ENCODE data around the gene CANT1. TPM values are rescaled to one million over a fixed set of nuclear protein-coding genes. Genes with fewer than 3 reads are reported as not detected.

CANT1 gene
- total RNA-seq, 1 donor from 2014 or later = 72.1 TPM

DNA sequence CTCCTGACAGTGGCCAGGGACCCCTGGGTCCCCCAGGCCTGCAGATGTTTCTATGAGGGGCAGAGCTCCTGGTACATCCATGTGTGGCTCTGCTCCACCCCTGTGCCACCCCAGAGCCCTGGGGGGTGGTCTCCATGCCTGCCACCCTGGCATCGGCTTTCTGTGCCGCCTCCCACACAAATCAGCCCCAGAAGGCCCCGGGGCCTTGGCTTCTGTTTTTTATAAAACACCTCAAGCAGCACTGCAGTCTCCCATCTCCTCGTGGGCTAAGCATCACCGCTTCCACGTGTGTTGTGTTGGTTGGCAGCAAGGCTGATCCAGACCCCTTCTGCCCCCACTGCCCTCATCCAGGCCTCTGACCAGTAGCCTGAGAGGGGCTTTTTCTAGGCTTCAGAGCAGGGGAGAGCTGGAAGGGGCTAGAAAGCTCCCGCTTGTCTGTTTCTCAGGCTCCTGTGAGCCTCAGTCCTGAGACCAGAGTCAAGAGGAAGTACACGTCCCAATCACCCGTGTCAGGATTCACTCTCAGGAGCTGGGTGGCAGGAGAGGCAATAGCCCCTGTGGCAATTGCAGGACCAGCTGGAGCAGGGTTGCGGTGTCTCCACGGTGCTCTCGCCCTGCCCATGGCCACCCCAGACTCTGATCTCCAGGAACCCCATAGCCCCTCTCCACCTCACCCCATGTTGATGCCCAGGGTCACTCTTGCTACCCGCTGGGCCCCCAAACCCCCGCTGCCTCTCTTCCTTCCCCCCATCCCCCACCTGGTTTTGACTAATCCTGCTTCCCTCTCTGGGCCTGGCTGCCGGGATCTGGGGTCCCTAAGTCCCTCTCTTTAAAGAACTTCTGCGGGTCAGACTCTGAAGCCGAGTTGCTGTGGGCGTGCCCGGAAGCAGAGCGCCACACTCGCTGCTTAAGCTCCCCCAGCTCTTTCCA is 39.5 kb upstream of the CANT1 start:
- Histone ChIP-seq H3K36me3 (ENCODE audit: insufficient read depth, low read length) (no peaks in the 10 kb centered on the region), H4K20me1 (ENCODE audit: insufficient read depth, low read length) (no peaks in the 10 kb centered on the region), H3K4me1 (ENCODE audit: insufficient read depth, low read length) (peaks cover 6% of the 10 kb centered on the region), H3K4me3 (ENCODE audit: insufficient read depth, low read depth, low read length) (no peak overlapping the region), H3K9me3 (ENCODE audit: insufficient read depth, low read depth, low read length) (no peaks in the 10 kb centered on the region), H3K27me3 (ENCODE audit: insufficient read depth, low read length) (peaks cover 2% of the 10 kb centered on the region), H3K4me2 (ENCODE audit: low read length) (no peak overlapping the region), H3K9ac (ENCODE audit: low read length) (no peak overlapping the region), H3K27ac (ENCODE audit: low read depth, low read length) (no peak overlapping the region), H3K79me2 (ENCODE audit: insufficient read depth, low read length) (no peaks in the 10 kb centered on the region), H2AFZ (ENCODE audit: low read depth, low read length) (no peak overlapping the region)
- DNase-seq (ENCODE audit: low read depth) (no peak), FAIRE-seq (no peak)
- Mint-ChIP-seq H3K9me3 (ENCODE audit: unreplicated experiment) (peaks cover 3% of the 10 kb centered on the region), H3K27ac (ENCODE audit: unreplicated experiment) (no peak overlapping the region), H3K4me1 (ENCODE audit: low read depth, unreplicated experiment) (peaks cover 12% of the 10 kb centered on the region), H3K4me3 (ENCODE audit: unreplicated experiment) (peak overlapping the region; percentile 50), H3K27me3 (ENCODE audit: low read depth, unreplicated experiment) (peaks cover 36% of the 10 kb centered on the region), H3K36me3 (ENCODE audit: low read depth, unreplicated experiment) (no peaks in the 10 kb centered on the region)
- TF ChIP-seq, protein P1, sequence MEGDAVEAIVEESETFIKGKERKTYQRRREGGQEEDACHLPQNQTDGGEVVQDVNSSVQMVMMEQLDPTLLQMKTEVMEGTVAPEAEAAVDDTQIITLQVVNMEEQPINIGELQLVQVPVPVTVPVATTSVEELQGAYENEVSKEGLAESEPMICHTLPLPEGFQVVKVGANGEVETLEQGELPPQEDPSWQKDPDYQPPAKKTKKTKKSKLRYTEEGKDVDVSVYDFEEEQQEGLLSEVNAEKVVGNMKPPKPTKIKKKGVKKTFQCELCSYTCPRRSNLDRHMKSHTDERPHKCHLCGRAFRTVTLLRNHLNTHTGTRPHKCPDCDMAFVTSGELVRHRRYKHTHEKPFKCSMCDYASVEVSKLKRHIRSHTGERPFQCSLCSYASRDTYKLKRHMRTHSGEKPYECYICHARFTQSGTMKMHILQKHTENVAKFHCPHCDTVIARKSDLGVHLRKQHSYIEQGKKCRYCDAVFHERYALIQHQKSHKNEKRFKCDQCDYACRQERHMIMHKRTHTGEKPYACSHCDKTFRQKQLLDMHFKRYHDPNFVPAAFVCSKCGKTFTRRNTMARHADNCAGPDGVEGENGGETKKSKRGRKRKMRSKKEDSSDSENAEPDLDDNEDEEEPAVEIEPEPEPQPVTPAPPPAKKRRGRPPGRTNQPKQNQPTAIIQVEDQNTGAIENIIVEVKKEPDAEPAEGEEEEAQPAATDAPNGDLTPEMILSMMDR (IDR thresholded peaks at IDR 0.05; ENCODE audit: insufficient read depth, low read depth, low read length) = no peak
- TF ChIP-seq EZH2 (IDR thresholded peaks at IDR 0.05; ENCODE audit: insufficient read depth, low read length) = no peak

DNA sequence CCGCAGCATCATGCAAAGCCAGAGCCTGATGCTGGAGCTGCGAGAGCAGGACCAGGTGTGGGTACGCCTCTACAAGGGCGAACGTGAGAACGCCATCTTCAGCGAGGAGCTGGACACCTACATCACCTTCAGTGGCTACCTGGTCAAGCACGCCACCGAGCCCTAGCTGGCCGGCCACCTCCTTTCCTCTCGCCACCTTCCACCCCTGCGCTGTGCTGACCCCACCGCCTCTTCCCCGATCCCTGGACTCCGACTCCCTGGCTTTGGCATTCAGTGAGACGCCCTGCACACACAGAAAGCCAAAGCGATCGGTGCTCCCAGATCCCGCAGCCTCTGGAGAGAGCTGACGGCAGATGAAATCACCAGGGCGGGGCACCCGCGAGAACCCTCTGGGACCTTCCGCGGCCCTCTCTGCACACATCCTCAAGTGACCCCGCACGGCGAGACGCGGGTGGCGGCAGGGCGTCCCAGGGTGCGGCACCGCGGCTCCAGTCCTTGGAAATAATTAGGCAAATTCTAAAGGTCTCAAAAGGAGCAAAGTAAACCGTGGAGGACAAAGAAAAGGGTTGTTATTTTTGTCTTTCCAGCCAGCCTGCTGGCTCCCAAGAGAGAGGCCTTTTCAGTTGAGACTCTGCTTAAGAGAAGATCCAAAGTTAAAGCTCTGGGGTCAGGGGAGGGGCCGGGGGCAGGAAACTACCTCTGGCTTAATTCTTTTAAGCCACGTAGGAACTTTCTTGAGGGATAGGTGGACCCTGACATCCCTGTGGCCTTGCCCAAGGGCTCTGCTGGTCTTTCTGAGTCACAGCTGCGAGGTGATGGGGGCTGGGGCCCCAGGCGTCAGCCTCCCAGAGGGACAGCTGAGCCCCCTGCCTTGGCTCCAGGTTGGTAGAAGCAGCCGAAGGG is 38.6 kb upstream of the CANT1 start:
- no peak overlapping the region for H3K4me3 ChIP-seq (ENCODE audit: insufficient read depth, low read depth, low read length)
- DNase-seq (ENCODE audit: low read depth) = no peak
- H3K4me3 Mint-ChIP-seq (ENCODE audit: unreplicated experiment) = no peak overlapping the region
- no peak overlapping the region for H3K27ac Mint-ChIP-seq (ENCODE audit: unreplicated experiment)
- peak overlapping the region; percentile 60 for H2AFZ ChIP-seq (ENCODE audit: low read depth, low read length)
- peaks cover 6% of the 10 kb centered on the region for H3K4me1 Mint-ChIP-seq (ENCODE audit: low read depth, unreplicated experiment)
- no peaks in the 10 kb centered on the region for H3K9me3 Mint-ChIP-seq (ENCODE audit: unreplicated experiment)
- no peaks in the 10 kb centered on the region for H3K36me3 Mint-ChIP-seq (ENCODE audit: low read depth, unreplicated experiment)
- H4K20me1 ChIP-seq (ENCODE audit: insufficient read depth, low read length) = peaks cover 4% of the 10 kb centered on the region
- peaks cover 6% of the 10 kb centered on the region for H3K4me1 ChIP-seq (ENCODE audit: insufficient read depth, low read length)
- no peaks in the 10 kb centered on the region for H3K9me3 ChIP-seq (ENCODE audit: insufficient read depth, low read depth, low read length)
- FAIRE-seq = no peak
- H3K9ac ChIP-seq (ENCODE audit: low read length) = no peak overlapping the region
- no peak overlapping the region for H3K27ac ChIP-seq (ENCODE audit: low read depth, low read length)
- no peaks in the 10 kb centered on the region for H3K36me3 ChIP-seq (ENCODE audit: insufficient read depth, low read length)
- peaks cover 44% of the 10 kb centered on the region for H3K27me3 Mint-ChIP-seq (ENCODE audit: low read depth, unreplicated experiment)
- peaks cover 2% of the 10 kb centered on the region for H3K27me3 ChIP-seq (ENCODE audit: insufficient read depth, low read length)
- no peaks in the 10 kb centered on the region for H3K79me2 ChIP-seq (ENCODE audit: insufficient read depth, low read length)
- H3K4me2 ChIP-seq (ENCODE audit: low read length) = peak overlapping the region; percentile 22
- TF ChIP-seq, protein P1 (IDR thresholded peaks at IDR 0.05; ENCODE audit: insufficient read depth, low read depth, low read length) = no peak
- no peak for TF ChIP-seq EZH2 (IDR thresholded peaks at IDR 0.05; ENCODE audit: insufficient read depth, low read length)

Measured in astrocyte (in vitro differentiated cells and primary cell).